Forelimb muscle (tissue), 1 donor: ENCODE measurements around the gene ALX4. TPM values are rescaled to one million over a fixed set of nuclear protein-coding genes. Genes with fewer than 3 reads are reported as not detected.

Experiments
- DNase-seq: peaks from one replicate; pipeline ENCODE4 v3.0.0-alpha.2; 2013; ENCODE audit warnings: low read depth
- polyA plus RNA-seq: library from polyadenylated mRNA; unstranded; fragments of 120-200 nt; gene quantifications from one replicate; pipeline ENCODE4 v1.2.1, GENCODE V29; 2013; ENCODE audit not compliant: insufficient read length

The ALX4 gene
- polyA plus RNA-seq = 2.4 TPM

DNA sequence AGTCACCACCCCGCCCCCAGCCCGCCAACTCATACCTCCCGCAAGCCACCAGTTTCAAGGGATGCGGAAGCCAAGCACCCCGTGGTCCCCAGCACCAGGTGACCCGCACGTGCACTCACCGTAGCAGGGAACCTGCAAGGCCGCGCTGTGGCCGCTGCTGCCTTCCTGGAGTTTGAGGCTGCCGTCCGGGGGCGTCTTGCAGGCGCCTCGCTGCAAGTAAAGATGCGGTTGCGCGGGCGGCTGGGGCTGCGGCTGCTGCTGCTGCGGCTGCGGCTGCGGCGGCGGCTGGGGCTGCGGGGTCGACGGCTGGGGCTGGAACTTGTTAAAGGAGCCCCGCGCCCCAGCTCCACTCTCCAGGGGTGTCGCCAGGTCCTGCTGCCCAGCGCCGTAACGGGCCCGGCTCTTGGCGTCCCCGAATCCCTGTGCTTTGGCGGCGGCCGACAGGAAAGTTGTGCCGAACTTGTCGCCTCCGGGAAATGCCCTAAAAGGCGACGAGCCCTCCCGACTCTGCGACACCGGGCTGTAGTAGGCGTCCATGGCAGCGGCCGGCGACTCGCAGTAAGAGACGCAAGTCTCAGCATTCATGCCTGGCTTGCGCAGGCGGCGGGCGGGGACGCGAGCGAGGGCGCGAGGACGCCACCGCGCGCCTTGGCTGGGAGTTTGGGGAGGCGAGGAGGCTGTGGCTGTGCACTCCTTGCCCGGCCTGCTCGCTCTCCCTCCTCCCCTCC, at the start of gene ALX4:
TSS of gene ALX4 (minus strand) at position 662 of the 728 bp plus-strand sequence. CDS start at position 585, 77 bp downstream.
- DNase-seq = peak; percentile 39

DNA sequence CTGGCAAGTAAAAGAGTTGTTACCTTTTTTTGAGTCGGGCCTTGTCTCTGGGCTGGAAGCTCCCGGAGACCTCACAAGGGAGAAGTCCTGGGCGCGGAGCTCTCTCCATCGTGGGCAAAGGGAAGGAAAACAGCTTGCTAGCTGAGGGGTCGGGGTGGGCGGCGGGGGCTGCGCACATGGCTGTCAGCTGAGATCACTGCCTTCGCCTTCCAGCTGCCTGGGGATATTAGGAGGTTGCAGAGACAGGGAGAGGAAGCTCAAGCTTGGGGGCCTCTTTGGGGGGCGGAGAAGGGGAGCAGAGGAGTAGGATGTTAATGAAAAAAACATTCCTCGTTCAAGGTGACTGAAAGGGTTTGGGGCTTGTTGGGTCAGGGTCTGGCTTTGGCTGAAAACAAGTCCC, 49.2 kb upstream of the ALX4 start:
- DNase-seq = no peak

DNA sequence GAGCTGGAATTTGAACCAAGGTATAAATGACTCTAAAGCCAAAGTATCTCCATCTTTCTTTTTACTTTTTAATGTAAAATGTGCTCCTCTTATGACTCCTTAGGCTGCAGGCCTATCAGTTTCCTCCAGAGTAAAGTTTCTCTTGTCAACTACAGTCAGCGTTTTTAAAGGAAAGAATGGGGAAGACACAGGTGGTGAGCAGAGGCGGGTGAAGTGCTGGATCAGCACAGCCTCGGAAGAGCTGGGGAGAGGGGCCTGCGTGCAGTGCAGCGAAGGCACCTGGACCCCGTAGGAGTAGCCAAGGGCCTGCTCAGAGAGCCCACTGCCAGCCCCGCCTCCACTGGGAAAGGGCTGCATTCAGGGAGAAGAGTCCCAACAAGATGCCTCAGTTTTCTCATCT, 48.8 kb upstream of the ALX4 start:
- DNase-seq = no peak

DNA sequence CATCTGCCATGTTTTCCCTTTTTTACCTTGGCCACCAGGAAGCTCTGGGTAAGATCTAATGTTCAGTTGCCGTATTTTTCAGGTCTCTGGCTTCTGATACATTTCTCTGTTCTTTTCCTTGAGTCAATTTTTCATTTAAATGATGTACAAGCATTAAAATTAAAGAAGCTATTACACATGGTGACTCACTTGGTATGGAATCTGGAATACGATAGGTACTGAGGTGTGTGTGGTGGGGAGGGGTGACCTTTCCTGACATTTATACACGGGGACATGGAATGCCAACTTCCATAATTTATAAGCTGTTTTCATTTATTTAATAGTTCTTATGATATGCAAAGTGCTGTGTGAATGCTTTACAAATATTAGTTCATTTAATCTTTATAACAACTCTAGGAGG, 47.8 kb upstream of the ALX4 start:
- no peak for DNase-seq

DNA sequence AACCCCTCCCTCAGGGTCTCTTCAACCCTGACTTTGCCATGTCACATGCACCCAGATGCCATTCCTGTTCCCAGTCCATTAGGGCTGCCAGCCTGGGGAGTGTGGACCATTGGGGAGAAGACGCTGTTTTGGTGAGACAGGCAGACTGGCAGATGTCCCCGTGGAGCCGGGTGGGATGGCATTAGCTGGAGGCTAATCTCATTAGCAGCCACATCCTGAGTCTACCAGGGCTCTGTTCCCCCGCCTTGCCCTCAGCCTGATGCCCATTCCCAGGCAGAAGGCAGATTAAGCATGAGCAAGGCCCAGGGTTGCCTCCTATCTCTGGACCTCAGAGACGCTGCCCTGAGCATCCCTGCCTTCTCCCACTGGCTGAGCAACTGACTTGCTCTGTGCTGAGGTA, 46.4 kb upstream of the ALX4 start:
- no peak for DNase-seq

DNA sequence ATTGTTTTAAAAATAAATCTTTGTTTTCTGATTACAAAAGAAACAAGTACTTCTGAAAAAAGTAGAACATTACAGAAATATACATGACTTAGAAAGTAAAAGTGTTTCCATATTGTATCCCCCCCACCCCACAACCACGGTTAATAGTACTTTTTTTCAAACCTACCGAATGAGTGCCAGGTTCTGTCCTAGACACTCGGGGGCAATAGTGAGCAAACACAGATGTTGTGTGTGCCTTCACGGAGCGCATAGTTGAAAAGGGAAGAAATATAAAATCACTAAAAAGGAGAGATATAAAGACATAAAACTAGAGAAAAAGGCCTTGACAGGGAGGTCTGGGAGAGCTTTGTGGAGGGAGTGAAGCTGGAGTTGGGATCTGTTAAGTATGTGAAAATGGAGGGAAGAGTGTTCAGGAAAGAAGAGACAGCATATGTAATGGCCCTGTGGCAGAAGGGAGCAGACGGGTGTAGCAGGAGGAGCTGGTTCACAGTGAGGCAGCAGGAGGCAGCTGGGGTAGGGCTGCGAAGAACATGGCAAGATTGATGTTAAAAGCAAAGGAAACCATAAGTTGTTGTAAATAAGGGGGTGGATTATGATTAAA, 42.1 kb upstream of the ALX4 start:
- no peak for DNase-seq

DNA sequence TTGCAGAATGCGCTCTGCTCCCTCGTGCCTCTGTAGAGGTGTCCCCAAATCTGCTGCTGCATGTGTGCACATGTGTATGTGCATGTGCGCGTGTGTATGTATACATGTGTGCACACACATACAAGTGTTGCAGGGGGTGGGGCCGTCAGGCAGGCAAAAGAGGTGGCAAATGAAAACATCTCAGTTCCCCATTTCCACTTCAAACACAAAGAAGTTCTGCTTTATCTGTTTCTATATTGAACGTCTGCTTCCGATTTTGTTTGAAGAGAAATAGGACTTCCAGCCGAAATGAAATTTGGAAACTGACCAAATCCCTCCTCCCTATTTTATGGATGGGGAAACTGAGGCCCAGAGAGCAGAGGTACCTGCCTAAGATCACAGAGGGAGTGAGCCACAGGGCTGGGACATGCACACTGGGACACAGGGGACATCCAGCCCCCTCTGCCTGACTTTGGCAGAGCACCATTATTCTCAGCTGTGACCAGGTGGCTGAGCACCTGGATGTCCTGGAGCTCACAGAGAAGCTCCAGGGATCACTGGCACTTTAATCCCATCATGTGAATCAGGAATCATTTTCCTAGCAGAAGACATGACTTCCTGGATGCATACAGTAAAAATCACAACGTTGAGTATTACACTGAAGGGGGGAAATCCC, 41.2 kb upstream of the ALX4 start:
- DNase-seq = no peak

DNA sequence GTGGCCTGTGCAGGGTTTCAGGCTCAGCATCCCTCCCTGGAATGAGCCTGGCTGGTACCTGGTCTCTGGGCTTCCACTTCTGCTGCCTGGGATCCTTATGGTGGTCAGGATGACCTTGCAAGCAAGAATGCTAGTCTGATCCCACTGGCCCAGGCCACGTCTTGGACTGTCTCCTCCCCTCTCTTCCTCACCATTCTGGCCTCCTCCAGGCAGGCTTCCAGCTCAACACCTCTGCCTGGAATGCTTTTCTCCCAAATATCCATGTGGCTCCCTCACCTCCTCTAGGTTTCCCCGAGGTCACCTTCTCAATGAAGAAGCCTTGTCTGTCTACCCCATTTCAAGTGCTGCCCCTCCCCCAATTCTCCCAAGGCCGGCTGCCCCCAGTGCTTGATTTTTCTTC, 39.4 kb upstream of the ALX4 start:
- DNase-seq = no peak

DNA sequence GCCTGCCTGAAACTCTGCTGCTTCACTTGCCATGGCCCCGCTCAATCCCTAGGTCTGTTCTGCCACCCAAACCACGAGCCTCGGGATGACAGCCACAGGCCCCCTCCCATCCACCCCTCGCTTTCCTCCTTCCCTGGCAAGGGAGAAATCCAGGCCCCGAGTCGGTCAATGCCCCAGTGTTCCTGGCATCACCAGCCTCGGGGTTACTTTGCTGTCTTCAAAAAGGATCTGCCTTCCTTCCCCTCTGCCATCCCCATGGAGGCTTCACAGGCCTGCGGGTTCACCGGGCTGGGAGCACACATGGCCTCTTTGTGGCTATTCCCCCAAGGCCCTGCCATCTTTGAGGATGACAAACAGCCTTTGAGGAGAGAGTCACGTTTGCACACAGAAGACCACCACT, 38.8 kb upstream of the ALX4 start:
- DNase-seq = no peak

DNA sequence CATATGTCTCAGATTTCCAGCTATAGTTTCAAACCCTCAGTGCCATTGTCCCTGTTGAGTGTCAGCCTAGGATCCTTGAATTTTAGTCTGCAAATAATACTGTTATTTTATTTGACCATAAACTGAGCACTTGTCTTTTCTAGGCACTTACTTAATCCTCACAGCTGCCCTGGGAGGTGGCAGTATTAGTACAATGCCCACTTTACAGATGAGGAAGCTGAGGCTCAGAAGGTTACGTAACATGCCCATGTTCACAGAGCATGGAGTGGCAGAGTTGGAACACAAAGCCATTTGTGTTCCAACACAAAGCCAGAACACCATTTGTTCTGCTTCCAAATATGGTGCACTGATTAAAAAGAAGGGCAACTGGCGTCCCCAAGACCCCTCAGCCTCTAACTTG, 38.2 kb upstream of the ALX4 start:
- DNase-seq = no peak

DNA sequence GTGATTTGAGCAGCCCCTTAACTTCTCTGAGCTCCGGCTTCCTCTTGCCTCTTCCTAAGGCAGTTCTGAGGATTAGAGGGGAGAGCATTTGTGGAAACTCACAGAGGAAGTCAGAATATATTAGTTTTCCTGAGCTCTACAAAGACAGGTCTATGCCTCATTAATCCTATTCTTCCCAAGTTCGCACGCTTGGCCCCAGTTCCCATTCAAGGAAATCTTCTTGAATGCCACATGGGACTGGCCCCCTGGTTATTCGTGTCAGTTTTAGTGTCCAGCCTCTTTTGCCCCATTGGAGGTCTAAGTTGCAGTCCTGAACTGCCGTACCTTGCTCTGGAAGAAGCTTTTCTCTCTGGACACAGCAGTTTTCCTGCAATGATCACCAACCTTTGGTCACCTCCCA, 37.6 kb upstream of the ALX4 start:
- no peak for DNase-seq

DNA sequence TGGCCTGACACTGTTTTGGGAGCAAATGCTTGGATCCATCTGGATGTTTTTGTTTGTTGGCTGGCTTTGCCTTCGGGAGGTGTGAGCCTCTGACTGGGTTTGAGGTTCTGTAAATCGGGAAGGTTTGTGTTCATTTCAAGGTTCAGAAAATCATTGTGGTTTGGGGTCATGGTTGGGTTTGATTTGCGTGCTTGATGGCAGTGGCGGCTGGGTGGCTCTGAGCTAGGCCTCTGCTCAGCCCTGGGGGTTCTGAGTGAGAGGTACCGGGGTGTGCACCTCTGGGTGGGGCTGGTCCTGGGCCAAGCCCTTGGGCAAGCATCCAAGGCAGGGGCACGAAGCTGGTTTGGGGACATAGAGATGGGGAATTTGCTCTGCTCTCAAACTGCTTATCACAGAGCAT, 37.0 kb upstream of the ALX4 start:
- DNase-seq = no peak

DNA sequence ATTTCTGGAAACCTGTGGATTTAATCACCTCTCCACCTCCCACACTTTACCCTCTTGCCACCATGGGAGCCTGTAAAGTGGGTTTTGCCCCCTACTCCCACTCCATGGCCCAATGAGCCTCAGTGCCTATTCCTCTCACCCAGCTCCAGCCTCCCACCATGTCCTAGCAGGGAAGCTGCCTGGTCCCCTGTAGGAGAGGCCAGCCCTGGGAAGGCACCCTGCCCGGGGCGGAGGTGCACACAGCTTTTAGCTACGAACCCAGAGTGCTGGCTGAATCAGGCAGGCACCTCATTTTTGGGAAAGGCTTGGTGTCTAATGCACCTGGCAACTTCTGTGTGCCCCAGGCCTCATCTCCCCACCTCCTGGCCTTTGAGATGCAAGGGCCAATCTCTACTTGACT, 35.8 kb upstream of the ALX4 start:
- no peak for DNase-seq

DNA sequence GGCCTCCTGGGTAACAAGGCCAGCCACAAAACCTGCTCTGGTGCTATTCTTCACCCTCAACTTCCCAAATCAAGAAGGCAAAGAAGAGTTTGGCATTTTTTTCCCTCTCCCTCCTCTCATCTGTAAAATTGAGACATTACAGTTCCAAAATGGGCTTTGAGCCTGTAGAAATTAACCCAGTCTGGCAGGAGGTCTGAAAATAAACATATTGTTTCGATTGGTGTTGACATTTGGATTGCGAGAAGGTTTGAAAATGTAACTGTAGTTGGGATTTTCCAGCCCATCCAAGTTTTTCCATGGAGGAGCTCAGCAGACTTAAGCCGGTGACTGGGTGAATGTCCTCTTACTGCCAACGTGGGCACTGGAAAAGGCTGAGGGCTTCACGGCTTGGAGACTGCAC, 35.0 kb upstream of the ALX4 start:
- no peak for DNase-seq

DNA sequence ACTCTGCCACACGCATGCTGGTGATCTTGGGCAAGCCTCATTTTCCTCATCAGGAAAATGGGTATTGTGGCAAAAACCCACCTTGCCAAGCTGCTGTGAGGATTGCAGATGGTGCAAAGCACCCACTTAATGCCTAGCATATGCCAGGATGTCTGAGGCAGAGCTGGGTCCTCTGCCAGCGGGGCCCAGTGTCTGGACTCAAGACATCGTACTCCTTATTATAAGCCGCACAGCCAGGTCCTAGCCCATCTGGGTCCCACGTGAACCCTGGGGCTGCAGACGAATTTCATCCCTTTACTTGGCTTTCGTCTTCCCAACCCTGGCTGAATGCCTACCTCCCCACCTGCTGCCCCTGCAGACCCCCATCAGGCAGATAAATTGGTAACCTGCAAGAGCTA, 34.5 kb upstream of the ALX4 start:
- no peak for DNase-seq

DNA sequence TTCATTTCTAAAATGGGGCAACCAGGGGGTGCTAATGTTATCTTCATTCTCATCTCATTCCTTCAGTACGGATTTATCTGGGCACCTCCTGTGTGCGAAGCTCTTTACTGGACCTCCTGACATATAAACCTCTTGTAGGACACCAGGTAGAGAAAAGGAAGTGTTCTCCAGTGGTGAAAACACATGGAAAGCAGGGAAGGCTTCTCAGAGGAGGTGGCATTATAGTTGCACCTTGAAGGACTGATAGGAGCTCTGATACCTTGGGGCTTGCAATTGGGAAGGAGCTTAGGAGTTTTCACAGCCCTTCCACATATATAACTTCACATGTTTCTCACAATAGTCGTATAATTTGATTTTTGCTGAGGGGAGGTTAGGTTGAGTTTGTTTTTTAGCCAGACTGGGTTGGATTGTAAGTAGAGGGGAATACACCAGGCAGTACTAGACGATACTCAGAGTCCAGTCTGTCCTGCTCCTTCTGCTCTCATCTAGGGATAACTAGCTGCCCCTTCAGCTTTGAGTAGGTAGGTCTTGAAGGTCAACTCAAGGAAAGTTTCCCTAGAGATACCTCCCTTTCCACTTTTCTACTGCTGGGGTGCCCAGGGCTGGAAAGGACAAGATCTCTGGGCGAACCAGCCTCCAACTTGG, 34.0 kb upstream of the ALX4 start:
- no peak for DNase-seq

DNA sequence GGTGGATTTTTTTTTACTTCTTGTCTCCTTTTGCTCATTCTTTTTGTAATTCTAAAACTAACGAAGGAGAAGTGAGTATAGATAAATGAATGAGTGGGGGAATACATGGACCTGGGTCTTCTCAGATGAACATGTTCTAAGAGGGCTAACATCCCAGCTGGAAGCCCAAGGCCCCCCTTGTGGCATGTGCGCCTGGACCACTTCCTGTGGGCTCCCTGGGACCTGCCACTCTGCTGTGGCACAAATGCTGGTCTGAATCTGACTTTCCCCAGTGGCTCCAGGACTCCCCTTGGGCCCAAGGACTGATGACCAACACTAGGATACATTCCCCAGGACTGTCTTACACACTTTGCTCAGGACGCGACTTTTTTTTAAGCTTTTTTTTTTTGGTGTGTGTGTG, 32.7 kb upstream of the ALX4 start:
- no peak for DNase-seq

DNA sequence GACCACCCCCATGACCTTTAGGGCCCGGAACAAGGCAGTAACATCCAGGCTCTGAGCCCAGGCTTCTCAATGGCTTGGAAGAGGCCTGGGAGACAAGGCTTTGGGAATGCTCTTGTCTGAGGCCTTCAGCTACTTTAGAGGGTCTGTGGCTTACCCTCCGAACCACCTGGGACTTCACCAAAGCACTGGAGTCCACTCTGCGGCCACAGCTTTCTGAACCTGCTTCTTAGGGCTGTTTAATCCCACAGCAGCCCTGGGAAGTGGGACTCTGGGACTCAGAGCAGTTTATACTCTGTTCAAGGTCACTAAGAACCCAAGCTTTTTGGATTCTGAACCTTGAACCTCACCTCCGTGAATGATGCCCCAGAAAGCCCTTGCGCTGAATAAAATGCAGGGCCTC, 30.7 kb upstream of the ALX4 start:
- DNase-seq = no peak

DNA sequence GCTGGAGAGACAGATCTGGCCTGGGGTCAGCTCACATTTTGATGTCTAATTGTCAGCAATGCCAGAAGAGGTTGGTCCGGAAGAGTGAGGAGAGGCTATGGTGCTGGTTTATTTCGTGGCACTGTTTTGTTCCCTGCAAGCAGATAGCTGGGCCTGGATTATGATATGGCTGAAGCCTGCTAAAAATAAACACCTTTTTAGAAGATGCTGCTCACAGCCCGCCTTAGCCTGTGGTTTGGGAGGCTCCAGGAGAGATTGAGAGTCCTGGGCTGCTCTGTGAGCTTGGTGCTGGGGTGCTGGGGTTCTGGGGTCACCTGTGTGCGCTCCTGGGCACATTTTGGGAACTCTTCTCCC, 29.6 kb upstream of the ALX4 start:
- no peak for DNase-seq

DNA sequence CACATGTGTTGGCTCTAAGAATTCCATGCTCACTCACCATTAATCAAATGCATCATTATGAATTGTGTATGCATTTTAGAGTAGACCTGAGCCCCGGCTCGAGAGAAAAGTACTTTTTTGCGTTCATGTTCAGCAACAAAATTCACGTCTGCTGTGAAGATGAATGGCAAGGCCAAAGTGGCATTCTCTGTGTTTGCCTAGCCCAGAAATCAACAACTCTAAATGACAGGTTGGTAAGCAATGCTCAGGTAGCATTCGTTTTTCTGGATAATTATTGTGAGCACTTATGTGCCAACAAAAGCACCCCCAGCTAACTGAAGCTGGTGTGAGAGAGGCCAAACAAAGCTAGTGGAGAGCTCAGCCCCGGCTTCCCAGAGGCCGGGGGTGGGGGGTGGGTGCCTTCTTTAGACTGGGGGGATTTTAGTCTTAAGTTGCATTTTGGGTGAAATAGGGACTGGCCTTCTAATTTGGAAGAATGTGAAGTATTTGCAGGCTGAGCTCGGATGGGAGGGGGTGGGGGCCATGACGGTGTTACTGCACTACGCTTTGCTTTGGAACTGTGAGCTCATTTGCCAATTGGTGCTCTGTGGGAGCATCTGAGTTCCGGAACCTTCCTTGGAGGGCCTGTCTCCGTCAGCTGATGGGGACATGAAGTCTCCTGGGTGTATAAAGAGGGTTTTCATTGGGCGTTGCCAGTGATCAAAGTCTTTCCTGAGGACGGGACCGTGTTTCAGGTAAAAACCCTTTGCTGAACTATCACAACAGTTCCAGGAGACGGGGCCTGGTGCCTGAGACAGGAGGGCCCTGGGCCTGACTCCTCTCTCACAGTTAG, 29.0 kb upstream of the ALX4 start:
- DNase-seq = no peak

DNA sequence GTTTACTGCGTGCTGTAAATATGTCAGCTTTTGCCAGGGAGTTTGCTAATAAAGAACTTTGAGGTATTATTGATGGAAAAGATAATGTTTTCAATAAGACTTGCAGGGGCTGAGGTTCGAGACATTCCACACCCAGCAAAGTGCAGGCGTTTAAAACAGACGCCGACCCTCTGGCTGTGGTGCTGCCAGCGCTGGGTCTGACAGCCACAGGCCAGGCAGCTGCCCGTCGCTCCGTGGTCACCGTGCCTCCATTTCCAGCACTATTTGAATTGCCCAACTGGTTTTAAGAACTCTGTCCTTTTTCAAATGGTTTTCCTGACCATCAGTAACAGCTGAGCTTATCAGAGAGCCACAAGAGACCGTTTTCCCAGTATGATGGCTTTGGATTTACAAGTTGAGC, 28.1 kb upstream of the ALX4 start:
- DNase-seq = no peak

DNA sequence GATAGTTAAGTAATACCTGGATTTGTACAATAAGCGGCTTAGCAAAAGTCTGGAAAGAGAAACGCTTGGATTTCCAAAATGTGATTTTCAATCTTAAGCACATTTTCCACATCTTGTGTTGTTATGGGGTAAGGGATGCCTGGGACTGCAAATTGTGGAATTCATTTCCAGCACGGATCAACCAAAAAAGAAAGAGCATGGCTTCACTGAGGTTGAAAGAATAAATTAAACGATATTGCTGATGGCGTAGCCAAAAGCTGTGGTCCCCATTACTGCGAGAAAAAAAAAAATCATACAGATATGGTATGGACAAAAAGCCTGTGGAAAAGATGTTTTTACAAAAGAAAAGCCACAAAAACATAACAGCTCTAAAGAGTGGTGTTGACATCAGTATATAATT, 26.0 kb upstream of the ALX4 start:
- no peak for DNase-seq
